OCI-LY3 (cell line): ENCODE data around the gene LENG9.
"Not testable (repeated sequence)": the region's sequence is repeated elsewhere in the genome, so short reads cannot be mapped to it uniquely, and the experiment has no call there.

ENCODE experiments used
- H2AFZ ChIP-seq: fragments of 200-600, 300-600 bp; shearing (Covaris generic); 2 replicates; pipeline ENCODE4 v1.6.0; 2014; ENCODE audit warnings: antibody characterized with exemption, low read depth, low read length
- H3K27ac ChIP-seq: fragments of 200-600, 300-600 bp; sonication (generic); 2 replicates; pipeline ENCODE4 v1.5.1; 2014; ENCODE audit warnings: mild to moderate bottlenecking, low read length, moderate library complexity, mixed read lengths
- H3K27me3 ChIP-seq: fragments of 200-600, 300-600 bp; sonication (generic); 2 replicates; pipeline ENCODE4 v1.6.1; 2014; ENCODE audit warnings: low read depth, low read length, mixed read lengths
- H3K36me3 ChIP-seq: fragments of 200-600, 300-600 bp; sonication (generic); replicated peaks from 2 replicates; pipeline ENCODE3; 2014; ENCODE audit warnings: low read depth, low read length, mixed read lengths
- H3K4me1 ChIP-seq: fragments of 300-600, 200-600 bp; sonication (generic); 2 replicates; pipeline ENCODE4 v1.6.1; 2014; ENCODE audit warnings: low read length, mixed read lengths
- H3K4me2 ChIP-seq: fragments of 200-600, 300-600 bp; sonication (generic); 2 replicates; pipeline ENCODE4 v1.6.1; 2014; ENCODE audit warnings: low read length, mixed read lengths
- H3K4me3 ChIP-seq: fragments of 300-600, 200-600 bp; sonication (generic); 2 replicates; pipeline ENCODE4 v1.5.1; 2014; ENCODE audit warnings: antibody characterized with exemption, mild to moderate bottlenecking, low read length, moderate library complexity
- H3K79me2 ChIP-seq: fragments of 300-600, 200-600 bp; shearing (Covaris generic); 2 replicates; pipeline ENCODE4 v1.6.1; 2014; ENCODE audit warnings: mild to moderate bottlenecking, low read length, mixed read lengths
- H3K9ac ChIP-seq: fragments of 300-600, 200-600 bp; shearing (Covaris generic); 2 replicates; pipeline ENCODE4 v1.6.0; 2014; ENCODE audit warnings: mild to moderate bottlenecking, low read length, moderate library complexity
- H3K9me3 ChIP-seq: fragments of 200-600, 300-600 bp; shearing (Covaris generic); 2 replicates; pipeline ENCODE4 v1.6.1; 2014; ENCODE audit warnings: low read length, mixed read lengths; ENCODE audit not compliant: insufficient read depth
- H4K20me1 ChIP-seq: fragments of 200-600, 300-600 bp; sonication (generic); 2 replicates; pipeline ENCODE4 v1.6.1; 2016; ENCODE audit warnings: low read length, mixed read lengths; ENCODE audit not compliant: insufficient read depth
- EZH2phosphoT487 ChIP-seq: fragments of 200-600 bp; shearing (Covaris generic); IDR thresholded peaks from 2 replicates; pipeline ENCODE4 v1.6.1; 2018; ENCODE audit warnings: antibody characterized with exemption, mixed run types, low read depth
- TF ChIP-seq, protein P1 (sequence below): fragments of 200-600, 300-600 bp; sonication (generic); IDR thresholded peaks from 2 replicates; pipeline ENCODE4 v1.5.1; 2014; ENCODE audit warnings: antibody characterized with exemption, low read length, low read depth

The LENG9 gene

GRCh38 chr19:54493967-54494585, 30.5 kb upstream of the LENG9 start:
- Histone ChIP-seq H2AFZ (no peak overlapping the region), H3K27ac (peak overlapping the region; percentile 26; the same call in 1 of the 2 replicates), H3K27me3 (peaks cover 60% of the 10 kb centered on the region), H3K4me1 (peaks cover 29% of the 10 kb centered on the region), H3K4me3 (peak overlapping the region; percentile 27), H3K79me2 (no peaks in the 10 kb centered on the region), H3K4me2 (peak overlapping the region; percentile 71), H3K9ac (no peak overlapping the region), H3K9me3 (no peaks in the 10 kb centered on the region), H4K20me1 (no peaks in the 10 kb centered on the region), H3K36me3 (no peaks in the 10 kb centered on the region)
- no peak for TF ChIP-seq EZH2phosphoT487
- TF ChIP-seq, protein P1, sequence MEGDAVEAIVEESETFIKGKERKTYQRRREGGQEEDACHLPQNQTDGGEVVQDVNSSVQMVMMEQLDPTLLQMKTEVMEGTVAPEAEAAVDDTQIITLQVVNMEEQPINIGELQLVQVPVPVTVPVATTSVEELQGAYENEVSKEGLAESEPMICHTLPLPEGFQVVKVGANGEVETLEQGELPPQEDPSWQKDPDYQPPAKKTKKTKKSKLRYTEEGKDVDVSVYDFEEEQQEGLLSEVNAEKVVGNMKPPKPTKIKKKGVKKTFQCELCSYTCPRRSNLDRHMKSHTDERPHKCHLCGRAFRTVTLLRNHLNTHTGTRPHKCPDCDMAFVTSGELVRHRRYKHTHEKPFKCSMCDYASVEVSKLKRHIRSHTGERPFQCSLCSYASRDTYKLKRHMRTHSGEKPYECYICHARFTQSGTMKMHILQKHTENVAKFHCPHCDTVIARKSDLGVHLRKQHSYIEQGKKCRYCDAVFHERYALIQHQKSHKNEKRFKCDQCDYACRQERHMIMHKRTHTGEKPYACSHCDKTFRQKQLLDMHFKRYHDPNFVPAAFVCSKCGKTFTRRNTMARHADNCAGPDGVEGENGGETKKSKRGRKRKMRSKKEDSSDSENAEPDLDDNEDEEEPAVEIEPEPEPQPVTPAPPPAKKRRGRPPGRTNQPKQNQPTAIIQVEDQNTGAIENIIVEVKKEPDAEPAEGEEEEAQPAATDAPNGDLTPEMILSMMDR = no peak

GRCh38 chr19:54493056-54493455, 29.5 kb upstream of the LENG9 start:
- not testable (repeated sequence) for H3K36me3 ChIP-seq, H3K4me3 ChIP-seq, H3K4me2 ChIP-seq, H3K27ac ChIP-seq, H3K9ac ChIP-seq, H3K79me2 ChIP-seq, H4K20me1 ChIP-seq, H3K9me3 ChIP-seq, H2AFZ ChIP-seq
- H3K4me1 ChIP-seq = peaks cover 29% of the 10 kb centered on the region
- H3K27me3 ChIP-seq = peaks cover 61% of the 10 kb centered on the region

DNA sequence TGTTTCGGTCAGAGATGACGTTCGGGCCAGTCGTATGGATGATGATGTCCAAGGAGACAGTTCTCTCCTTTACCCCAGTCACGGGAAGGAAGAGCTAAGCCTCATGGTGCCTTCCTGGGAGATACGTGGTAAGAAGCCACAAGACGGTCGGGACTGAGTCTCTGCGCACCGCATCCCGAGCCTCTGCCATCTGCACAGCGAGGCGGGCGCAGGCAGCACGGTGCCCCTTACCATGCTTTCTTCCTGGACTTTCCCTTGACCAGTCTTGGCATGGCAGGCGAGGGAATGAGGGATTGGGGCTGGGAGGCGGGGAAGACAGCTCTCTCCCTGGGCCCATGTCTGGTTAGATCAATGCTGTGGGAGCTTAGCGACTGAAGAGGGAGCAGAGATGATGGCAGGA, 29.0 kb upstream of the LENG9 start:
- no peak for TF ChIP-seq EZH2phosphoT487
- TF ChIP-seq, protein P1 = no peak
- Histone ChIP-seq H3K27ac (no peak overlapping the region), H2AFZ (no peak overlapping the region), H3K36me3 (no peaks in the 10 kb centered on the region), H3K9me3 (no peaks in the 10 kb centered on the region), H3K4me1 (peaks cover 27% of the 10 kb centered on the region), H4K20me1 (no peaks in the 10 kb centered on the region), H3K4me3 (no peak overlapping the region), H3K27me3 (peaks cover 61% of the 10 kb centered on the region), H3K79me2 (no peaks in the 10 kb centered on the region), H3K4me2 (no peak overlapping the region), H3K9ac (no peak overlapping the region)

- no peak overlapping the region for H3K27ac ChIP-seq
- no peaks in the 10 kb centered on the region for H3K79me2 ChIP-seq
- no peak overlapping the region for H3K9ac ChIP-seq
- no peak overlapping the region for H3K4me3 ChIP-seq
- no peak overlapping the region for H2AFZ ChIP-seq
- no peaks in the 10 kb centered on the region for H3K36me3 ChIP-seq
- H3K4me2 ChIP-seq = no peak overlapping the region
- no peaks in the 10 kb centered on the region for H3K9me3 ChIP-seq
- peaks cover 49% of the 10 kb centered on the region for H3K27me3 ChIP-seq
- H4K20me1 ChIP-seq = no peaks in the 10 kb centered on the region
- peaks cover 31% of the 10 kb centered on the region for H3K4me1 ChIP-seq
- no peak for TF ChIP-seq EZH2phosphoT487
- TF ChIP-seq, protein P1 = no peak
Measured at GRCh38 chr19:54489766-54490165, 26.2 kb upstream of the LENG9 start.

- H3K9ac ChIP-seq = no peak overlapping the region
- H3K4me2 ChIP-seq = no peak overlapping the region
- H3K4me3 ChIP-seq = no peak overlapping the region
- no peak overlapping the region for H3K27ac ChIP-seq
- TF ChIP-seq EZH2phosphoT487 = no peak
- TF ChIP-seq, protein P1 = no peak
- peaks cover 26% of the 10 kb centered on the region for H3K4me1 ChIP-seq
- no peak overlapping the region for H2AFZ ChIP-seq
- H4K20me1 ChIP-seq = no peaks in the 10 kb centered on the region
- no peaks in the 10 kb centered on the region for H3K79me2 ChIP-seq
- H3K36me3 ChIP-seq = no peaks in the 10 kb centered on the region
- H3K27me3 ChIP-seq = peaks cover 49% of the 10 kb centered on the region
- no peaks in the 10 kb centered on the region for H3K9me3 ChIP-seq
Measured at GRCh38 chr19:54489341-54489740, 25.8 kb upstream of the LENG9 start.
